HG03064 (cell line): ENCODE data around the gene SPI1.
"Not testable (repeated sequence)": the region's sequence is repeated elsewhere in the genome, so short reads cannot be mapped to it uniquely, and the experiment has no call there.

ENCODE experiments used
- ATAC-seq: cut with Tn5 transposase; IDR thresholded peaks from one replicate; pipeline ENCODE4 v1.9.1; 2021; ENCODE audit warnings: low read depth; ENCODE audit not compliant: unreplicated experiment

Gene SPI1

DNA sequence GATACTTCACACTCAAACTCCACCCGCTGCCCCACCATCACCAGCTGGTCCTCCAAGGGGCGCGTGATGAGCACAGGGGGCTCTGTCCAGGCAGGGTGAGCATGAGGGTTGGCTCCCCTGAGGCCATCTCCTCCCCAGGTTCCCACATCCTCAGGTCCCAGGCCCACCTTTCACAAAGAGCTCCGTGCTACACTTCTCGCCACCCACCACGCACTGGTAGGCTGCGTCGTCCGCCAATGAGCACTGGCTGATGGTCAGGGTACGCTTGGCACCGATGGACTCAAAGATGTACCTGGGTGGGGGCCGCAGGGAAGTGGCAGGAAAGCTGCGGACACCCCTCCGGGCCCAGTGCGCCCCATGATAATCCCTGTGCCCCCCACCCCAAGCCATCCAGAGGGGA lies 35.5 kb downstream of the SPI1 start:
- no peak for ATAC-seq

DNA sequence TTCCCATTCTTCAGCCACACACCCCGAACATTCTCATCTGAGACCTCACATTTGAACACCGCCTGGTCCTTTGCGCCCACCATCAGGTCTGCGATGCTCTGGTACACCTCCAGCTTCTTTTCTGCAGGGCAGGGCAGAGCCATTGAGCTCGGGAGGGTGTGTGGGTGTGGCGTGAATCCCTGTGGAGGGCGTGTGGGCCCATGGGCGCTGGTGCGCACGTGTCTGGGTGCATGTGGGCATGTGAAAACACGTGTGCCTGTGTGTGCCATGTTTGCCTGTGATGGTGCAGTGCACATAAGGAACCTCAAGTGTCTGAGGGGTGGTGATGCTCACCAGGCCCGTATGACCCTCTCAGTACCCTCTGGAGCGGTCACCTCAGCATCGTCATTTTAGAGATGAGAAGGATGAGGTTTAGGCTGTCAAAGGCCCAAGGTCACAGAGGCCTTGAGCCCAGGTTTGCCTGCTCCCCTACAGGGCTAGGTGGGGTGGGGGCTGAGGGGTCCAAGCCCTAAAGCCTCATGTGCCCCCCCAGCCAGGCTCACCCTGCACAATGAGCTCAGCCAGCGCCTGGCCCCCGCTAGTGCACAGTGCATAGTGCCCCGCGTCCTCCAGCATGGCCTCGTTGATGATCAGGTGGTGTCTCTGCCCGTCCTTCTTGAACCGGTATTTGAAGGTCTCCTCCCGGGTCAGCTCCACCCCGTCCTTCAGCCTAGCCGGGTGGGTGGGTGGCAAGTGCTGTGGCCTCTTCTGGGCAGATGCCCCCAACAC lies 36.1 kb downstream of the SPI1 start:
- no peak for ATAC-seq

DNA sequence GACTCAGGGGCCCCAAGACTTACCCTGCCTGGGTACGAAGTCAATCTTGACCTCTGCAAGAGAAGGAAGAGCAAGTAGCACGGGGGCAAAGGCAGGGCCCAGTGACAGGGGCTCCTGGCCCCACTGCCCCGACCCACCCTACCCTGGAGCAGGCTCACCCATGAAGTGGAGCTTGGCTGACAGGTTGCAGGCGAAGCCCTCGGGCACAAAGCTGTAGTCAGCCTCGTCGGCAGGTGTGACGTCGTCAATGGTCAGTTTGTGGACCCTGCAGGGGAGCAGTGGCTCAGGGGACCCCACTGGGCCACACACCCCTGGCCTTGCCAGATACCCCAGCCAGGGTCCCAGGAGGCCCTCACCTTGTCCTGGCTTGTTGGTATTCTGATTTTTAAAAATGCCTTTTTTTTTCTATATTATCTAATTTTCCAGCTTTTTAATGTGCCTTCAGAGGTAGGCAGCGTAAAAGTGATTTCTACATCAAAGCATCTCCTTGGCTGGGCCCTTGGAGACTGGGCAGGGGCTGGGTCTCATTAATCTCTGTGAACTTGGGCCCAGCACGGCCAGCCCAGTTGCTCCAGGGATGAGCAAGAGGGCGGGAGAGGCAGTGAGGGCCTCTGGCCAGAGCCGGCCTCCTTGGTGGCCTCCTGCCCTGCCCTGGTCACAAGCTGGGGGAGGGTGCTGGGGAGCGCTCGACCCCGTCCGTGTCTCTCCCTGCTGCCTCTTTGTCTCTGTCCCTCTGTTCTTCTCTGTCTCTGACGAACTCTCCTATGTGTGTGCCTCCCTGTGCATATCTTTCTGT lies 37.2 kb downstream of the SPI1 start:
- no peak for ATAC-seq

DNA sequence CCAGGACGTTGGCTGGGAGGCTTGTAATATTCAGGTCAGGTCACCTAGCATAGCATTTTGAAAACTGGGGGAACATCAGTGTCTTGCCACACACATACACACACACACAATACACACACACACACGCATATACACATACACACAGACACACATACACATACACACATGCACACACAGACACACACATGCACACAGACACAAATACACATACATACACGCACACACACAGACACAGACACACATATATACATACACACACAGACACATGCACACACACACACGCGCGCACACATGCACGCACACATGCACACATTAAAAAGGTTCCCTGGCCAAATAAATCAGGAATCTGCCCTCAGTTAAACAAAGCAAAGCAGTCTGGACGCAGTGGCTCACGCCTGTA lies 38.3 kb downstream of the SPI1 start:
- no peak for ATAC-seq

DNA sequence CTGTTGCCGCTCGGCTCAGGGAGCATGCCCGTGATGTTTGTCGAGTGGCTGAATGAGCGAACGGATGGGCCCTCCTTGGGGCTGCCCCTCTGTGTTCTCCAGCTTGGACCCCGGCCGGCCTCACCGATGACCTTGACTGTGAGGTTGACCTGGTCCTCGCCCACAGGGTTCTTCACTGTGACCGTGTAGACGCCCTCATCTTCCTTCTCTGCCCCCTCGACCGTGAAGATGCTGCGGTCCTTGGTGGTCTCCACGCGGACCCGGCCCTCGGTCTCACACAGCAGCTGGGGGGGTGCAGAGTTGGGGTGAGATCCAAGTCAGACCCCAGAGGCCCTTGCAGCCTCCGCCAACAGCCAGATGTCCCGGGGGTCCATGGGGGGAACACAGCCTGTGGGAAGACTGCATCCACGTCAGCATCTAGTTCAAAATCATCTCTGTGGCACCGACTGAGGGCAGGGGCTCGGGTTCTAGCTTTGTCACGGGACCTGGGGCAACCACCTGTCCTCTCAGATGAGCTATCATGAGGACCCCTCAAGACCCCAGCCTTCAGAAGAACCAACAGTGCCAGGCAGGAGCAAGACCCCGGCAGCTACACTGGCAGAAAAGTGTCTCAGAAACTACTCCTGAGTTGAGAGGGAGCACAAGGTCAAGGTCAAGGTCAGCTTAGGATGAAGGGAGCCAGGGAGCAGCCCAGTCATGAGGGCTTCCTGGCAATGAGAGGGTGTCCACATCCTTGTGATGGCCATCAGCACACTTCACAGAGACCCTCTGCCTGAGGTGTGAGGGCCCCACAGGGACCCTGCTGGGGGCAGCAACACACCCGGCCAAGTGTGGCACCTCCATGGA lies 39.7 kb downstream of the SPI1 start:
- ATAC-seq: no peak

DNA sequence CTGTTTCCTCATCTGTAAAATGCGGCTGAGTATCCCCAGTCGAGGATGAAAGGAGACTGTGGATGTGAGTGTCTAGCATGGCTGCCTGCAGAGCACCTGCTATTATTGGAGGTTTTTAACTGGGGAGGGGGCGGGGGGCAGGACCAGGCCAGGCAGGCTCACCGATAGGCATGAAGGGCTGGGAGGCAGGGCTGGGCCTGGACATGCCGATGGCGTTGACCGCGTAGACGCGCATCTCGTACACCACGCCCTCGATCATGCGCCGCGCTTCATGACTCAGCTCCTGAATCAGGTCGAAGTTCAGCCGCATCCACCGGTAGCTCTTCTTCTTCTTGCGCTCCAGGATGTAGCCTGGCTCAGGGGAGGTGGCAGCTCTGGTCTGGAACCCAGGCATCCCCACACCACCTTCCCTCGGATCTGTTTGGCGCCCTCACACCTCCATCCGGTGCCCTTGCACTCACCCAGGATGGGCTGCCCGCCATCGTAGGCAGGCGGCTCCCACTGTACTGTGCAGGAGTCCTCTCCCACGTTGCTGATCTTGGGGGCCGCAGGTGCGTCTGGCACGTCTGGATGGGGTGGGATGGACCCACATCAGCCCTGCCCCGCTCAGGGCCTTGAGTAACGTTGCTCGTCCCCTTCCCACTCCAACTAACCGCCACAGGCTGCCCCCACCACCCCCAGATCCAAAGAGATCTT lies 41.0 kb downstream of the SPI1 start:
- no peak for ATAC-seq

DNA sequence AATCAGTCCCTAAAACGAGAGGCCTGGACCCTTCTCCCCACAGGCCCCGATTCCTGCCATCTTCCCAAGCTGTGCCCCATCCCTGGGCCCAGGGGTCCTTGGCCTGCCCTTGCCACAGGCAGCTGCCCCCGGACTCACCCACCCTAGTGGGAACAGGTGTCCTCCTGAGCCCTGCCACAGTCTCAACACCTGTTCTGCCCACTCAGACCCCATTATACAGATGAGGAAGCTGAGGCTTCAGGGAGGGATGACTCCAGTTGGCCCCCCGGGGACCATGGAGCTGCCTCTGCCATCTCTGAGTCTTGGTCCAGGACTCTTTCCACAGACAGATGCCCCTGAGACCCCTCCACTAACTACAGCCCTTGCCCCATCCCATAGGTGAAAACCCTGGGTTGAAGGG lies 41.8 kb downstream of the SPI1 start:
- no peak for ATAC-seq

DNA sequence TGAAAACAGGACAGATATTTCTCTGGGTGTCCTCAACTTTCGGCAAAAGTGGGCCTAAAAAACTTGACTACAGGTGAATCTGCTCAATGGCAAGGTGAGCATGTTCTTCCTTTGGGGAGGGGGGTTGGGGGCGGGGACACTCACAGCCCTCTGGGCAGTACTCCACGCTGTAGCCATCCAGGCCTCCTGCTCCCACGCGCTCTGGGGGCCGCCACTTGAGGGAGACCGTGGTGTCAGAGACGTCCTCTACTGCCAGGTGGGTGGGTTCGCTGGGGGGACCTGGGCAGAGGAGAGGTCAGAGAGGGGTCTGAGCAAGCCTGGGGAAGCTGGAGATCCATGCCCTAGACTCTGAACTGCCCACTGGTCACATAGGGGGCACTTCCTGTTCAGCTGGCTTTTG lies 42.6 kb downstream of the SPI1 start:
- no peak for ATAC-seq

DNA sequence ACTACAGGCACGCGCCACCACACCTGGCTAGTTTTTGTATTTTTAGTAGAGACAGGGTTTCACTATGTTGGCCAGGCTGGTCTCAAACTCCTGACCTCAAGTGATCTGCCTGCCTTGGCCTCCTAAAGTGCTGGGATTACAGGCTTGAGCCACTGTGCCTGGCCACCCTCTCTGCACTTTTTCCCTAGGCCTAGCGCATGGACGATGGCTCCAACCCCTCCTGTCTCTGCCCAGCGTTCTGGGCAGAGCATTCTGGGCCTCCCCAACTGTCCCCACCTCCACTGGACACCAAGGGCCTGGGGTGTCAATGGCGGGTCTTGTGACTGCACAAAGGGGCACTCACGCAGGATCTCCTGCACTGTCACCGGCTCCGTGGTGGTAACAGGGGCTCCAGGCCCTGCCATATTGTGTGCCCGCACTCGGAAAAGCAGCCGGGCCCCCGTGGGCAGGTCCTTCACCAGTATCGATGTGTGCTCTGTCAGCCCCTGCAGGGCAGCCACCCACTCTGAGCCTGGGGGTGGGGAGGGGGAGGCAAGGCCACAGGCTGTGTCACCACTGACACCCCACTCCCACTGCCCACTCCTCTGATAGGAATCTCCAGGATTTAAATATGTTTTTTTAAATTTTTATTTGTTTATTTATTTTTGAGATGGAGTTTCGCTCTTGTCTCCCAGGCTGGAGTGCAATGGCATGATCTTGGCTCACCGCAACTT lies 43.5 kb downstream of the SPI1 start:
- ATAC-seq: not testable (repeated sequence)

DNA sequence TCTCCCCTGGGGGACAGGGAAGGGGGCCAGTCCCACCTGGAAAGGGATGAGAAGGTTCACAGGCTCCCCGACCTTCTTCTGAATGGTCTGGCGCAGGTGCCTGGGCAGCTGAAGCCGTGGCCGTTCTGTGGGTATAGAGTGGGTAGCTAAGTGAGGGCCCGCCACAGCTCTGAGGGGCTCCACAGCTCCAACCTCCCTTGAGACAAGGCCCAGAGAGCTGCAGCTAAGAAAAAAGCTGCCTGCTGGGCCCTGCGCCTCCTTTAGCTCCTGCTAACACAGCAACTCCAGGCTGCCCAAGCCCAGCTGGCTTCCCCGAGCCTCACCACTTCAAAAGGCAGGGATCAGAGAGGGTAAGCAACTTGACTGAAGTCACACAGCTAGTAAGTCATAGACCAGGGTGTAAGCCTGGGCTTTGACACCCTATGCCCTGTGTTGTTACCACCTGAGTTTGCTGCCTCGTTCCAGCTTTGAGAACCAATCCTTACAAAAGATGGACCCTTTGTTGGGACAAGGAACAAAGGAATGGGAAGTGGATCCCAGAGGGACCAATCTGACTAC lies 44.4 kb downstream of the SPI1 start:
- no peak for ATAC-seq

DNA sequence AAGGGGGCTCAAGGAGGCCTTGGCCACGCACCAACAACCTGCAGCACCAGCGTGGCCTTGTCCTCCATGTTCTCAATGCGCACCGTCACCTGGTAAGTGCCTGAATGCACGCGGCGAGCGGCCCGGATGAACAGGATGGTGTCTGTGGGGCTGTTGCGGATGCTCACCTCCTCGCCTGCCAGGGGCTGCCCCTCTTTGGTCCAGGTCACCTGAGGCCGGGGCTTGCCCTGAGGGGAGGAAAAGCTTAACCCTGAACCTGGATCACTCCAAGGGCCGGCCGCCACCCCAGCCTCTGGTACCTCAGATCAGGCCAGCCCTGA lies 44.9 kb downstream of the SPI1 start:
- ATAC-seq: no peak

DNA sequence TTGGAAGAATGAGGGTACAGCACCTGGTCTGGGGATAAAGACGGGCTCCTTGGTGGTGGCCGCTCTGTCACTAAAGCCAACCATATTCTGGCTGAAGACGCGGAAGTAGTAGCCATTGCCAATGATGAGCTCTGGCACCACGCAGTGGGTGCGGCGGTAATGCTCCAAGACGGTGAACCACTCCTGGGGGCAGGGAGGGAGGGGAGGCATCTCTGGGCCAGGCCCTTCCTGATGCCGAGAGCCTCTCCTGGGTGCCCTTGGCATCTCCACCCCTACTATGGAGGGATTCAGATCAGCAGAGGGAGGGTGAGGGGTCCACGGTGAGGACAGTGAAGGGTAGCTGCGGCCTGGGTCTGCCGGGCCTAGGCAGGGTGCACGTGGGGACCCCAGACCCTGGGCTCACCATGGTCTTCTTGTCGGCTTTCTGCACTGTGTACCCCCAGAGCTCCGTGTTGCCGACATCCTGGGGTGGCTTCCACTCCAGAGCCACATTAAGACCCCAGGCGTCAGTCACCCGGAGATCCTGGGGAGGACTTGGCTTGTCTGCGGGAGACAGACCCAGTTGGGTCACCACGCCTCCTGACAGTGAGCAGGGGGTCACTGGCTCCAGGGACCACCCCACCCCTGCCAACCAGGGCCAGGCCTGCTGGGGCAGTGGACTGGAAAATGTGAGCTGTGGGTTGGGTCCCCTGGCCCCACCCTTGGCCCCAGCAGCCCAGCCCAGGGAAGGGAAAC lies 45.4 kb downstream of the SPI1 start:
- no peak for ATAC-seq

DNA sequence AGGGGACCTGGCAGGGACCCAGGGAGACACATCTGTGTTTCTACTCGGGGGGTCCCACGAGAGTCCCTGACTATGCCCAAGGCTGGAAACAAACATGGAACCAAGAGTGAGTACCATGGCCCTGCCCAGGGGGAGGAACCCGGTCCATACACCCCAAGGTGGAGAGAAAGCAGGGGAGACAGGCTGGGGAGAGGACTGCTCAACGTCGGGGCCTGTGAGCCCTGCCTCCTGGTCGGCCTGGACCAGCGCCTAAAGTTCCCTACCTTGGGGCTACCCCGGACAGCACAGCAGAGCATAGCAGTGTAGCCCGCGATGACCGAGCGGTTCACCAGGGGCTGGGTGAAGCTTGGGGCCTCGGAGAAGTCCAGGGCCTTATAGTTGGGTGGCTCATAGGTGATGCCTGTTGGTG lies 46.0 kb downstream of the SPI1 start:
- no peak for ATAC-seq

DNA sequence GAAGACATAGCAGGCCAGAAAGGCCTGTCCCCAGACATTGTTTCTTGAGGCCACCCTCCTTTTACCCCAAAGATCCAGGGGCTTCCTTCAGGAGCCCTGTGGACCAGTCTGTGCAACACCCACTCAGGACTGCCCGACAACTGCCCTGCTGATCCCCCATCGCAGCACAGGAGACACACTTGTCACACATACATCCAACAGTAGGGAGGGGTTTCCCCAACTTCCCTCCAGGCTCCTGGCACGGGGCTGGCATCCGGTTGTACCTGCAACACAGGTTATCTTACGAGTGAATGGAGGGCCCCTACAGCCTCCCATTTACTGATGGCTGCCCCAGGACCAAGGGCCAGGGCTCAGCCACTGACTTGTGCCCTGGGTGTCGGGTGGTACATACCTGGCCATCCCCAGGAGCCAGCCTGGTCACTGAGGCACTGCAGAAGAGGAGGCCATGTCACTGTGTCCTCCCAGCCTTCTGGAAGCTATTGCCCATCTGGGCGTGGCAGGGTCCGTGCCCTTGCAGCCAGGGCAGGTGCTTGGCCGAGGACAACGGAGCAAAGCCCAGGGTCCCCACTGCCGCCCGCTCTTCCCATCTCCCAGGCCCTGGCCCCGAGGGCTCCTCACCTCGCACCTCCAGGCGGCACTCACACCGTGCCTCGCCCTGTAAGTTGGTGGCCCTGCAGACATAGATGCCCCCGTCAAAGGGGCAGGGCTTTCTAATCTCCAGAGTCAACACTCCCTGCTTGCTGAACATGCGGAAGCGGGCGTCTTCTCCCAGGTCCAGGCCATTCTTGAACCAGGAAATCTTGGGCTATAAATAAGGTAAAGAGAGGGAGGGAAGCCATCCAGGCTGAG lies 46.7 kb downstream of the SPI1 start:
- ATAC-seq: no peak

DNA sequence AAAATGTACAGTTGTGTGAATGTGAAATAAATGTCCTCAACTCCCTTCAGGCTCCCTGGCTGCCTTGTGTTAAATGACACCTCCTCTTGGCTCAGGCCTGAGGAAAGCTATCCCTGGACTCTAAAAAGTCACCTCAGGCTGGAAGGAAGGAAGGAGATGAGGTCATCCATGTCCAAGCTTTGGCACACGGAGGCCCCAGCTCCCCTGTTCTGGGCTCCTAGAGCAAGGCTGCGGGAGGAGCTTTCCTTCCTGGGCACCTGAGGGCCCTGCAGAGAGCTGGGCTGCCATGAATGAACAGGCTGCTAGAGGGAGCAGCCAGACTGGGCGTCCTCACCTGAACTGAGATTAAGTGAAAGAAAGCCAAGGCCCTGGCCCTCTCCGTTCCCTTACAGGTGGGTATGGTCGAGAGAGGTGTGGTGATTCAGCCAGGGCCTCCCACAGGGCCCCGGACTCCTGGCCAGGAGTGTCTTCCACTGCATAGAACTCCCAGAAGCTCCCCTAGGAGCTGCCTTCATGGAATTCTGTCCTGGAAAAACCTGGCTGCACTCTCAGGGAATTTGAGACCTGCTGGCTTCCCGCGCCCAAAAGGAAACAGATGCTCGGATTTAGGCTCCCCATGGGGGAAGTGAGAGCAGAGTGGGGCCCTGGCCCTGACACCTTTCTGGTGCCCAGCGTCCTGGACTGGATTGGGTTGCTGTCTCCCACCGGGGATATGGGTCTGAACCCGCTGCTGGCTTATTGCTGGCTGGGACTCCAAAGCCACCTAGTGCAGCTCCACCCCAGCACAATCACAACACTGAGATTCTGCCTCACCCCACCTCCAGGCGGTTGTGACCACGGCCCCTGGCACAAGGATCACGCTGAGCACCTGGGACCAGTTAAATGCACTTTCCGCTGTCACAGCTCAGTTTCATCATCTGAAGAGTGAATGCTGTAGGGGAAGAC lies 48.1 kb downstream of the SPI1 start:
- ATAC-seq: no peak

DNA sequence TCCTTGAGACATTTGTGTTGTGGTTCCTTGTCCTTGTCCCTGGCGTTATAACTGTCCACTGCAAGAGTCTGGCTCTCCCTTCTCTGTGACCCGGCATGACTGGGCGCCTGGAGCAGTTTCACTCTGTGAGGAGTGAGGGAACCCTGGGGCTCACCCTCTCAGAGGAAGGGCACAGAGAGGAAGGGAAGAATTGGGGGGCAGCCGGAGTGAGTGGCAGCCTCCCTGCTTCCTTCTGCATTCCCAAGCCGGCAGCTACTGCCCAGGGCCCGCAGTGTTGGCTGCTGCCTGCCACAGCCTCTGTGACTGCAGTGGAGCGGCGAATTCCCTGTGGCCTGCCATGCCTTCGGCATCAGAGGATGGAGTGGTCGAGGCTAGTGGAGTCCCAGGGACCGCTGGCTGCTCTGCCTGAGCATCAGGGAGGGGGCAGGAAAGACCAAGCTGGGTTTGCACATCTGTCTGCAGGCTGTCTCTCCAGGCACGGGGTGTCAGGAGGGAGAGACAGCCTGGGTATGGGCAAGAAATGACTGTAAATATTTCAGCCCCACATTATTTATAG lies 48.8 kb downstream of the SPI1 start:
- ATAC-seq: no peak
